CD8-positive, alpha-beta memory T cell (primary cell): Measurements from ENCODE around the gene FOXP3. TPM values are rescaled to one million over a fixed set of nuclear protein-coding genes. Genes with fewer than 3 reads are reported as not detected.
"Not testable (repeated sequence)": the region's sequence is repeated elsewhere in the genome, so short reads cannot be mapped to it uniquely, and the experiment has no call there.

Experiments
- CTCF ChIA-PET: fragments of 350-600 bp; sonication (Branson Sonifier 250); formaldehyde crosslinking; loops from one replicate; lab custom pipeline; 2021; ENCODE audit warnings: antibody characterized with exemption; lab: Charles Lee
- POLR2A ChIA-PET: fragments of 350-600 bp; sonication (Branson Sonifier 250); formaldehyde crosslinking; loops from one replicate; lab custom pipeline; 2021; ENCODE audit warnings: antibody characterized with exemption; lab: Charles Lee
- DNase-seq, 5 donors: peaks; one replicate each; pipeline versions ENCODE4 v3.0.0 to v3.0.0-alpha.2; 2020 to 2022; ENCODE audit warnings: mixed read lengths in 1 of 5
- H3K27ac ChIP-seq: one replicate; pipeline ENCODE4 v1.7.0; 2013; ENCODE audit warnings: low read depth, mild to moderate bottlenecking, low read length, moderate library complexity
- H3K27me3 ChIP-seq: 2 replicates; pipeline ENCODE4 v1.7.0; 2013; ENCODE audit warnings: low read length, mild to moderate bottlenecking; ENCODE audit not compliant: insufficient read depth, poor library complexity, severe bottlenecking
- H3K36me3 ChIP-seq: 2 replicates; pipeline ENCODE4 v1.7.0; 2013; ENCODE audit warnings: mild to moderate bottlenecking, low read length, moderate library complexity; ENCODE audit not compliant: insufficient read depth
- H3K4me1 ChIP-seq: 2 replicates; pipeline ENCODE4 v1.7.0; 2013; ENCODE audit warnings: mild to moderate bottlenecking, low read length, moderate library complexity; ENCODE audit not compliant: insufficient read depth
- H3K4me3 ChIP-seq: 2 replicates; pipeline ENCODE4 v1.7.0; 2013; ENCODE audit warnings: mild to moderate bottlenecking, low read length
- H3K9me3 ChIP-seq: 2 replicates; pipeline ENCODE4 v1.7.0; 2013; ENCODE audit warnings: mild to moderate bottlenecking, low read length
- H3K27ac Mint-ChIP-seq, 8 donors: one replicate each; pipeline ENCODE4 v1.8.0; 2020 to 2021; ENCODE audit warnings: mixed read lengths in 8 of 8, mild to moderate bottlenecking in 6 of 8, inconsistent platforms in 3 of 8, moderate library complexity in 3 of 8
- H3K27me3 Mint-ChIP-seq, 2 donors: one replicate each; pipeline ENCODE4 v1.8.0; 2020 to 2021; ENCODE audit warnings: mixed read lengths in 2 of 2, mild to moderate bottlenecking in 1 of 2, moderate library complexity in 1 of 2
- H3K36me3 Mint-ChIP-seq, 3 donors: one replicate each; pipeline ENCODE4 v1.8.0; 2020 to 2021; ENCODE audit warnings: mixed read lengths in 3 of 3, inconsistent platforms in 1 of 3, mild to moderate bottlenecking in 1 of 3
- H3K4me1 Mint-ChIP-seq, 3 donors: one replicate each; pipeline ENCODE4 v1.8.0; 2020 to 2021; ENCODE audit warnings: mixed read lengths in 3 of 3, inconsistent platforms in 1 of 3, mild to moderate bottlenecking in 1 of 3
- H3K4me3 Mint-ChIP-seq, 7 donors: one replicate each; pipeline ENCODE4 v1.8.0; 2020 to 2021; ENCODE audit warnings: mixed read lengths in 7 of 7, mild to moderate bottlenecking in 6 of 7, moderate library complexity in 4 of 7, inconsistent platforms in 2 of 7
- H3K9me3 Mint-ChIP-seq, 5 donors: one replicate each; pipeline ENCODE4 v1.8.0; 2020 to 2022; ENCODE audit warnings: mixed read lengths in 5 of 5, mild to moderate bottlenecking in 3 of 5, moderate library complexity in 2 of 5, inconsistent platforms in 1 of 5
- polyA plus RNA-seq: library from polyadenylated mRNA; unstranded; fragments of 300-500 nt; fragmentation: Illumina TruSeq; gene quantifications from one replicate; pipeline ENCODE4 v1.2.3, GENCODE V29; 2021
- total RNA-seq, 2 experiments: library from RNA; stranded (reverse); gene quantifications; one replicate each; pipeline ENCODE4 v1.2.3, GENCODE V29; 2021

FOXP3 gene
- total and polyA plus RNA-seq, 3 experiments from 2014 or later = 1.6 to 11.2 (median 10.5) TPM

GRCh38 chrX:49300703-49301102, 36.2 kb upstream of the FOXP3 start:
- CTCF ChIA-PET = no interaction called here
- Mint-ChIP-seq H3K9me3 (no peaks in the 10 kb centered on the region), H3K4me3 (no peak overlapping the region), H3K36me3 (peaks cover 0 to 2% (median 0%) of the 10 kb centered on the region in 3 donors), H3K27me3 (peaks cover 0 to 17% of the 10 kb centered on the region in 2 donors), H3K4me1 (peaks cover 0 to 9% (median 0%) of the 10 kb centered on the region in 3 donors), H3K27ac (no peak overlapping the region)
- Histone ChIP-seq H3K9me3 (no peaks in the 10 kb centered on the region), H3K4me1 (no peaks in the 10 kb centered on the region), H3K36me3 (no peaks in the 10 kb centered on the region), H3K4me3 (no peak overlapping the region), H3K27ac (no peak overlapping the region), H3K27me3 (no peaks in the 10 kb centered on the region)
- DNase-seq = no peak
- POLR2A ChIA-PET = no interaction called here

GRCh38 chrX:49299293-49299692, 34.8 kb upstream of the FOXP3 start:
- H3K27ac Mint-ChIP-seq, H3K27ac ChIP-seq, H3K4me3 Mint-ChIP-seq, H3K4me1 ChIP-seq, H3K36me3 Mint-ChIP-seq, H3K27me3 ChIP-seq, H3K4me3 ChIP-seq, DNase-seq, H3K36me3 ChIP-seq, CTCF ChIA-PET, H3K9me3 Mint-ChIP-seq, H3K9me3 ChIP-seq, POLR2A ChIA-PET, H3K4me1 Mint-ChIP-seq: not testable (repeated sequence)
- H3K27me3 Mint-ChIP-seq = peaks cover 0 to 17% of the 10 kb centered on the region in 2 donors

GRCh38 chrX:49292400-49293362, 28.2 kb upstream of the FOXP3 start:
- CTCF ChIA-PET = interaction anchor here (0.5 to 1.1 kb wide), 3 partner anchors 16 to 85 kb away, joined by 3 to 4 read pairs (median 3); no protein-coding TSS in a partner anchor
- H3K9me3 Mint-ChIP-seq = no peaks in the 10 kb centered on the region
- Histone ChIP-seq H3K9me3 (no peaks in the 10 kb centered on the region), H3K27me3 (no peaks in the 10 kb centered on the region), H3K4me3 (no peak overlapping the region), H3K36me3 (no peaks in the 10 kb centered on the region), H3K4me1 (peaks cover 17% of the 10 kb centered on the region), H3K27ac (no peak overlapping the region)
- no peak overlapping the region for H3K4me3 Mint-ChIP-seq
- POLR2A ChIA-PET = no interaction called here
- peaks cover 12 to 41% (median 17%) of the 10 kb centered on the region in 3 donors for H3K4me1 Mint-ChIP-seq
- H3K27me3 Mint-ChIP-seq = peaks cover 0 to 10% of the 10 kb centered on the region in 2 donors
- no peak overlapping the region for H3K27ac Mint-ChIP-seq
- no peak for DNase-seq
- H3K36me3 Mint-ChIP-seq = no peaks in the 10 kb centered on the region

GRCh38 chrX:49291615-49292337, 27.3 kb upstream of the FOXP3 start:
- Histone ChIP-seq H3K4me3 (no peak overlapping the region), H3K4me1 (peaks cover 19% of the 10 kb centered on the region), H3K27ac (no peak overlapping the region), H3K27me3 (no peaks in the 10 kb centered on the region), H3K36me3 (no peaks in the 10 kb centered on the region), H3K9me3 (no peaks in the 10 kb centered on the region)
- peak overlapping the region in 2 of 7 donors; percentile 14 to 37 for H3K4me3 Mint-ChIP-seq
- peaks cover 0 to 10% of the 10 kb centered on the region in 2 donors for H3K27me3 Mint-ChIP-seq
- POLR2A ChIA-PET = no interaction called here
- CTCF ChIA-PET = interaction anchor here (1.0 to 1.2 kb wide), 3 partner anchors 16 to 44 kb away, joined by 3 to 4 read pairs (median 4); no protein-coding TSS in a partner anchor
- H3K27ac Mint-ChIP-seq = peak overlapping the region in 2 of 8 donors; percentile 70 to 96
- peaks cover 17 to 48% (median 25%) of the 10 kb centered on the region in 3 donors for H3K4me1 Mint-ChIP-seq
- H3K36me3 Mint-ChIP-seq = no peaks in the 10 kb centered on the region
- DNase-seq = peak; percentile 40 to 80 (median 49)
- H3K9me3 Mint-ChIP-seq = no peaks in the 10 kb centered on the region

- Mint-ChIP-seq H3K27me3 (peaks cover 0 to 5% of the 10 kb centered on the region in 2 donors), H3K4me3 (no peak overlapping the region), H3K27ac (no peak overlapping the region), H3K9me3 (no peaks in the 10 kb centered on the region), H3K4me1 (peaks cover 17 to 40% (median 25%) of the 10 kb centered on the region in 3 donors), H3K36me3 (peaks cover 0 to 4% (median 0%) of the 10 kb centered on the region in 3 donors)
- H3K4me3 ChIP-seq = no peak overlapping the region
- POLR2A ChIA-PET = no interaction called here
- no peaks in the 10 kb centered on the region for H3K9me3 ChIP-seq
- H3K27me3 ChIP-seq = no peaks in the 10 kb centered on the region
- H3K27ac ChIP-seq = no peak overlapping the region
- H3K36me3 ChIP-seq = no peaks in the 10 kb centered on the region
- H3K4me1 ChIP-seq = peaks cover 19% of the 10 kb centered on the region
- no peak for DNase-seq
- CTCF ChIA-PET = no interaction called here
Measured at GRCh38 chrX:49290215-49290614, 25.7 kb upstream of the FOXP3 start.

GRCh38 chrX:49287665-49288064, 23.2 kb upstream of the FOXP3 start:
- peaks cover 0 to 7% of the 10 kb centered on the region in 2 donors for H3K27me3 Mint-ChIP-seq
- H3K4me3 Mint-ChIP-seq = no peak overlapping the region
- Histone ChIP-seq H3K4me3 (no peak overlapping the region), H3K9me3 (no peaks in the 10 kb centered on the region), H3K4me1 (peaks cover 18% of the 10 kb centered on the region), H3K27me3 (no peaks in the 10 kb centered on the region), H3K27ac (no peak overlapping the region), H3K36me3 (no peaks in the 10 kb centered on the region)
- ChIA-PET POLR2A (no interaction called here), CTCF (no interaction called here)
- peaks cover 17 to 40% (median 25%) of the 10 kb centered on the region in 3 donors for H3K4me1 Mint-ChIP-seq
- peak overlapping the region in 1 of 8 donors; percentile 50 for H3K27ac Mint-ChIP-seq
- no peak for DNase-seq
- H3K9me3 Mint-ChIP-seq = no peaks in the 10 kb centered on the region
- peaks cover 0 to 4% (median 0%) of the 10 kb centered on the region in 3 donors for H3K36me3 Mint-ChIP-seq

GRCh38 chrX:49286581-49286980, 22.1 kb upstream of the FOXP3 start:
- ChIA-PET CTCF (no interaction called here), POLR2A (no interaction called here)
- H3K27me3 ChIP-seq = no peaks in the 10 kb centered on the region
- no peak overlapping the region for H3K4me3 ChIP-seq
- Mint-ChIP-seq H3K27ac (no peak overlapping the region), H3K9me3 (peaks cover 0 to 1% (median 0%) of the 10 kb centered on the region in 5 donors), H3K27me3 (peaks cover 0 to 9% of the 10 kb centered on the region in 2 donors), H3K4me3 (no peak overlapping the region), H3K36me3 (peaks cover 0 to 7% (median 0%) of the 10 kb centered on the region in 3 donors), H3K4me1 (peaks cover 13 to 40% (median 22%) of the 10 kb centered on the region in 3 donors)
- no peaks in the 10 kb centered on the region for H3K9me3 ChIP-seq
- no peak for DNase-seq
- H3K4me1 ChIP-seq = peaks cover 15% of the 10 kb centered on the region
- no peaks in the 10 kb centered on the region for H3K36me3 ChIP-seq
- no peak overlapping the region for H3K27ac ChIP-seq
